HTERT RPE-1 (cell line): ENCODE results near the gene JAG1.

Experiments used
- in situ Hi-C: fragments of 300-500 bp; cut with MboI; formaldehyde crosslinking; loops from 4 replicates; pipeline ENCODE4 v1.14.3; 2020; ENCODE audit warnings: low sequenced_read_pairs

Gene JAG1

DNA sequence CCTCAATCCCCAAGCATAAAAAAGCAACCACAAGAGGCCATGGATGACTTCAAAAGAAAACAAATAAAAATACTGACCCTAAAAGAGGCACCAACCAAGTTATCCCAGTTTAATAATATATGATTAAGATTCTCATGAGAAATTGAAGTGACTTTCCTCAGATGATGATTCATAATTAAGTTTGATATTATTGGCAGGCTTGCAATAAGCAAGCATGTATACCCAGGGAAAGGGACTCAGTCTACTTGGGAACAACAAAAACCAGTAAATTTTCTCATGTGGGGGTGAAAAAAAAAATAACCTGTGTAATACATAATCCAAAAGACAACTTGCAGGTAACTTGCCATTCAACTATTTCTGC is 19.6 kb downstream of the JAG1 start:
- in situ Hi-C loops, result no loop called here

DNA sequence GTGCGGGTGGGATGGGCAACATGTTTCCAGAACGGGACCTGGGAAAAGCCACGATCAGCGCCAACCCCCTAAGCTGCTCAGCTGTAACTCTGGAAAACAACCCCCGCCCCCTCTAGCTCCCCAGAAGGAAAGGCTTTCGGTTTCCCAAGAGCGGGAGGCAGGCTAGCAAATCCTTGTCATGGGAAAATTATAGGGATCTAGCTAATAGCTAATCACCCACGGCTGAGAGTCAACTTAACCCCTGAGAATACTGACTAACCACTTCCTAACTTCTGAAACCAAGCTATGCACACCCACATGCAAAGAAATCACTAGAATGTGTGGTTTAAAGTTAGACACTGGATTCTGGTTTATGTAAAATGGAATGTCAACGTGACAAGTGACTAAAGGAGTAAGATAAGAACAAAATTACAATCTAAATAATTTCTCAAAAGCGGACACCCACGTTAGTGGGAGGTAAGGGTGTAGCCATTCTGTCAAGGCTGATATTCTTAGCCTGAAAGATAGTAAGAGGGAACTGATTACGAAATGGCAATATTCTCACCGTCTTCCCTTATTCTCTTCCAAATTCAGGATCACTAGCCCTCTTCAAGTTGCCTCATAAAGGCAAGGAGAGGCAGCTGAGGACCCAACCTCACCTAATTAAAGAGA is 20.1 kb downstream of the JAG1 start:
- in situ Hi-C loops, result no loop called here

DNA sequence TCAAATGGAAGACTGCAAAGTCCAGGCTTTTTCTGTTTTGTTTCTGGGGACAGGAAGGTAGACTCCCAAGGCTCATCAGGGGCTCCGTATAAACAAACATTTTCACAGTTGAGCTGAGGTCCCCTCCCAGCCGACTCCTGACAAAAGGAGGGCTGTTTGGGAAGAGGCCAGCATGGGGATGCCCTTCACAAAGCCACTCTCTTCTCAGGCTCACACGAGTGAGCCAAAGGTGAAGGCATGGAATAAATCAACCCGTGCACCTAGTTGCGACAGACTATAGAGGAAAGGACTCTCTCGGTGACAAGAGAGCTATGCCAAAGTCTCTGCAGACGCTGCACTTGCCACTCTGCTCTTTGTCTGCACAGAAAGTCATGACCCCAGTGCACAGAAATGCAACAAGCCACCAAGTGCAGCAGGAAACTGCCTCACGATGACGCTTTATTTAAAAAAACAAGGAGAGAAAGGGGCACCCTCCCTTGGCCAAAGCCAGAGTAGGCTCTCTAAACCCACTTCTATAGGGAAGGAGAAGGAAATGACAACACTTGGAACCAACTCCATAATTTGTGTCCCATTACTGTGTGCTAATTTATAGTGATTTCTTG is 21.0 kb downstream of the JAG1 start:
- in situ Hi-C loops, result no loop called here

DNA sequence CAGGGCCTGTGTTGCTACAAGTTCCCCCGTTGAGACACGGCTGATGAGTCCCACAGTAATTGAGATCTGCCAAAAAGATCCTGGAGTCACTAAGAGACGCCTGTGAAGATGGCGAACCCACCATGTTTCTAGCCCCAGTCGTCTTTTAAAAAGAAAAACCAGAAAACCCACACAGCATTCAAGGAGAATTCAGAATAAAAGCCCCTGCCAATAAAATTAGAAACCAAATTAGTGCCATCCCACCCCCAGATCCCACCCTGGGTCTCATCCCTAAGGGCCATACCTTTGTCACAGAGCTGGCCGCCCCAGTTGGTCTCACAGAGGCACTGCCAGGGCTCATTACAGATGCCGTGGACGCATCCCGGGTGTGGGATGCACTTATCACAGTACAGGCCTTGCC is 21.6 kb downstream of the JAG1 start:
- in situ Hi-C loops, result no loop called here

DNA sequence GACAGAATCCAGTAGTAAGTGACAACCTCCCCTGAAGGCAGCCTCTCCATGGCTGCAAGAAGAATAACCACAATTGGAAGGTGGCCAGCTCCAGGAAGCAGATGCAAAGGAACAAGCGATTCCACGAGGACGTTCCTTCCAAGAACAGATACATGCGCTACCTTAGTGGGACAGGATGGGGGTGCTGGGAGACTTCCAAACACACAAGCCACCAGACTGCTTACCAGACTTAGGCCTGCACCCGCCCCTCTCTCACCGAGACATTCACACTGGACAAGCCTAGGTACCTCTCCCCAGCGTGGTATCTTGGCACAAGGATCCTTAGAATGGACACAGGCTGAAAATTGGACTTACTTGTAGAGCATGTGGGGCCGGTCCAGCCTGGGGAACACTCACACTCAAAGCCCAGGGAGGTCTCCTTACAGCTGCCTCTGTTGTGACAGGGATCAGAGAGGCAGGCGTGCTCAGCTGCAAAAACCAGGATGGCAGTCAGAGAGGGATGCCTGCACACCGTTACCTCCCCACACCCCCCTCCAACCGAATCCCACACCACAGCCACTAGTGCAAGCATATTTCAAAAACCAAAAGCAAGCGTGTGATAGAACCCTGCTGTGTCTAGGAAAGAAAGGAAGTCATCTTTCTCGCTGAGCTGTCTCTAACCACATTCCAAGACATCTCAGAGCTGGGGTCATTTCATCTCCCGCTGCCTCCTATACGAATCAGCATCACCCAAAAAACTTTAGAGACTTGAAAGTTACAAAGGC is 22.4 kb downstream of the JAG1 start:
- in situ Hi-C loops, result no loop called here

DNA sequence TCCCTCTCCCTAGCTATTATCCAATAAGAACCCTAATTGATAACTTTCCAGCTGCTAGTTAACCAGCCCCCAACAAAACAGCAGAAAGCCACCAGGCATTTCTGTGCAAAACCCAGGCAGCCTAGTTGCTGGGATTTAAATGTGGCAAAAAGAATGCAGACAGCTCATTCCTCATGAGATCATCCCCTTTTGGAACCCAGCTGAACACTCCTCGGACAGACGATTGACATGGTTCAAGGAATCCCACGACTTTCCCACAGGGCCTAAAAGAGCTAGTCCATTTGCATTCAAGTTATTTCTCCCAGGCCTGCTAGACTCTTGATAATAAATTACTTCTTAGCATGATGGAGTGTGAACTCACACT is 24.0 kb downstream of the JAG1 start:
- in situ Hi-C loops, result no loop called here

DNA sequence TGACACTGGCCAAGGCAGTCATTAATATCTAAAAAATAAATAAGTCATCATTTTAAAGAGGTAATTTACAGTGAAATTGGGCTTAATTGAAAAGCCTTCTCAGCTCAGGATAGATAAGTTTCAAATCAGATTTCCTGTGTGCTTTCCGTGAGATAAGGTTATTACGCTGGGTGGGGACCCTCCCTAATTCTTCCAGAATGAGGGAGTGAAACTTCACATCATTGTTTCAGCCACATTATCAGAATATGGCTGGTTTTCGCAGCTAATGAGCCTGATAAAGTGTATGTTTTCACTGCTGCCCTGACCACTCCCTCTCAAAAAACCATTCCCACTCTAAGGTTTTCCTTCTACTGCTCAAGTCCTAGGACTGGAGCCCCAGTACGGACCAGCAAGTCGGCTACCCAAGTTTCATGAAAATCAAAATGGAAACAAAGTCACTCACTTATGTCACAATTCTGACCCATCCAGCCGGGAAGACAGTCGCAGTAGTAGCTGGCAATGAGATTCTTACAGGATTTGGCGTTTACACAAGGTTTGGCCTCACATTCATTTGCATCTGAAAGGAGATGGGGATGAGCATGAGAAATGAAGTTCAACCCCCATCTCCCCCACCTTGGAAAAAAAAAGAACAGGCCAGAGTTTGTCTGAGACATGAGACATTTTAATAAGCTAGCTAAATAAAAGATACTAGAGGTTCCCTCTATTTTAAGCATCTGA is 24.6 kb downstream of the JAG1 start:
- in situ Hi-C loops, result no loop called here

DNA sequence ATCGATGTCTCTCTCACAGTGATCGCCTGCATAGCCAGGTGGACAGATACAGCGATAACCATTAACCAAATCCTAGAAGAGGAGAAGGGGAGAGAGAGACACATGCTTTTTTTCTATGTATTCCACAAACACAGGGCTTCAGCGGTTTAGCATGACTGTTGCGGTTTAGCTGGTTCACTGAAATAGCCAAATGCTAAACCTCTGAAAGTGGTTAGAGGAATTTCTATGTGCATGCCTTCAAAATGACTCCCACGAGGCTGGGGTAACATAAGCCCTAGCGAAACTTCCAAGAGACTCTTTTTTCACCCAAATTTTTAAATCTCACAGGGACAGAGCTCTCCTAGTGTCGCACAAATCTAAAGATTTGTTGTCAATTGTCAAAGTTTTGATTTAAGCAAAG is 25.1 kb downstream of the JAG1 start:
- in situ Hi-C loops, result no loop called here

DNA sequence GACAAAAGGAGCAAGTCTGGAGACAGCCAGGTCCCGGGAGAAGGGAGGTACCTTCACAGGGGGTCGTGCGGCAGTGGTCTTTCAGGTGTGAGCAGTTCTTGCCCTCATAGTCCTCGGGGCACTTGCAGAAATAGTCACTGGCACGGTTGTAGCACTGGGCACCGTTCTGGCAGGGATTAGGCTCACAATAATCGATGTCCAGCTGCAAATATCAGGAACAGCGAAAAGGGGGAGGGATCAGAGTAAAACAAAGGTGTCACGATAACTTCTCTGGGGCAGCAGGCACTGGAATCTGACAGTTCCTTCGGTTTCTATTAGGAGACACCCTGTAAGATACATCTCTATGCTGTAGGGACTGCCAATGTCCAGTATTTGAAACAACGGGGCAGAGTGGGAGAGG is 25.9 kb downstream of the JAG1 start:
- in situ Hi-C loops, result no loop called here

DNA sequence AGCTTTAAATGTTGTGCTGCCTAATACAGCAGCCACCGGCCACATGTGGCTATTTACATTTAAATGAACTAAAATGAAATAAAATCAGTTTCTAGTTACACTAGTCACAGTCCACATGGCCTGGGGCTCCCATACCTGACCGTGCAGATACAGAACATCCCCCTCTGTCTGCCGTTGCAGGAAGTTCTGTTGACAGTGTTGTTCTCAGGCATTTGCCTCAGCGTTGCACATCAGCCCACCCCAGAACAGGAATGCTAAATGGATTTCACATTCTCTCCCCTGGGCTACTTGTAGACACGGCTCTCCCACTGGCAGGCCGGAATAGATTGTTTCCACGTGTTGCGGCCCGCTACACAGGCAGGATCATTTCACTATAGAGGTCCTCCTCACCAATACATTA is 26.3 kb downstream of the JAG1 start:
- in situ Hi-C loops, result no loop called here

DNA sequence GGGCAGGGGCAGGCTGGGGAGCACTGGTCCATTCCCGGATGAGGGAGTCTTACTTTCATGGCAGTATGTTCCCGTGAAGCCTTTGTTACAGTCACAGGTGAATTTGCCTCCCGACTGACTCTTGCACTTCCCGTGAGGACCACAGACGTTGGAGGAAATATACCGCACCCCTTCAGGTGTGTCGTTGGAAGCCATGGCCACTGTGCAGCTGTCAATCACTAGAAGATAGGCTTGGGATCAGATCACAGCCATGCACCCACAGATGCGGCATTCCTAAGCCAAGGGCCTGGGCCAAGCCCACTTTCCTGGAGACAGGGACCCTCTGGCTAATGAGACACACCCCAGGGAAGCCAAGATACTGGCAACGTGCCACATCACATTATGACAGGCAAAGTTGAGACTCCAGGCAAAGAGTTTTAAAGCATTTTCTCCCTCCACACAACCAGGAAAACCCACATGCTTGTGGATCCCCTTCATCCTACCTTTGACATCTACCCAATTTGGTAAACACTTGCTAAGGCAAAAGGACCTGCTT is 26.8 kb downstream of the JAG1 start:
- in situ Hi-C loops, result no loop called here

DNA sequence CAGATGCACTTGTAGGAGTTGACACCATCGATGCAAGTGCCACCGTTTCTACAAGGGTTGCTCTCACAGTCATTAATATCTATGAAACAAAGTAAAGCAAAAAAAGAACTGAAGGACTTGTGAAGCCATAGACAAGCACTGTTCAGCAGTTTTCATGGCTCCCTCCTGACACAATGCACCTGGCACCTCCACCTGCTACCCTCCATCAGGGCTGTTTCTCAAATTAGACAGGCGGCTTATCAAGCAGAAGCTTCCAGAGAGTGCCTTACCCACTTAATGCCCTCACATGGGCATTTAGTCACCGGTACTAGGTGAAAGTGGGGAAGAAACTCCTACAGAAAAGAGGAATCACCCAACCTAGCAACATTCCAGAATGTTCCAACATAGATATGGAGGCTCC is 27.8 kb downstream of the JAG1 start:
- in situ Hi-C loops, result no loop called here

DNA sequence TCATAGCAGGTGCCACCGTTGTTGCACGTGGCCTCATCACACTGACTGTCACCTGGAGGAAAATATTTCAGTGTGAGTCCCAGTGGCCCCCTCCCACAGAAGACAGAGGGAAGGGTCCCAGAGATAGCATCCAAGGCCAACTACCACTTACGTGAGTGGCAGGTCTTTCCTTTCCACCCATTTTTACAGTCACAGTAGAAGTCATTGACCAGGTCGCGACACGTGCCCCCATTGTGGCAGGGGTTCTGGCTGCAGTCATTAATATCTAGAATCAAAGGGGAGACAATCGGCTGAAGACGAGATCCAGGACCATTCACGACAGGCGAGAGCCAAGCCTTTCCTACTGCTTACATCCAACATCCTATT is 28.6 kb downstream of the JAG1 start:
- in situ Hi-C loops, result no loop called here

DNA sequence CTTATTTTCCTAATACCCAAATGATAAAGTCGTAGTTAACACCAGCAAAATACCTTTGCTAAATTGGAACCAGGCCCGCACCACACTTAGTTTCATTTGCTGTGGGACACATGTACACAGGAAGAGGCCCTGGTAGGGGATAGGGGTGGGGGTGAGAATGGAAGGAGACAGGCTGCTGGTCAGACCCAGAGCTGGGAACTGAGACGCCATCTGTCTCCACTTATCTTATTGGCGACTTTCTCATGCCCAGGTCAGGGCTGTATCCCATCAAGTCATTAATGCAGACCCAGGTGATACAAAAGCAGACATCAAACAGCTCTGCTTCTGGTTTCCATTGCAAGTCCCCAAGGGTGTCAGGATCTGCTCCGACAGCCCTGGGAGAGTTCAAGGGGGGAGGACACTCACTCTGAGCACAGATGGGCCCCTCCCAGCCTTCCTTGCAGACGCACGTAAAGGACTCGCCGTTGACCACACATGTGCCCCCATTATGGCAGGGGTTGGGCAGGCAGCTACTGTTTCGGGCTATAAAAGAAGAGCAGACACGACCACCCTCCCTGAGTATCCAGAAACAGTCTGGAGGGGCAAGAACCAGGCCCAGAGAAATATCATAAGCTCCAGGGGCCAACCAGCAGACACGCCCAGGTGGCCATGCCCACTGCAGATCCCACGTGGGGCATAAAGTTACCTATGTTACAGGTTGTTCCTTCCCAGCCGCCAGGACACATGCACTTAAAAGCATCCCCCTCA is 29.2 kb downstream of the JAG1 start:
- in situ Hi-C loops, result no loop called here

DNA sequence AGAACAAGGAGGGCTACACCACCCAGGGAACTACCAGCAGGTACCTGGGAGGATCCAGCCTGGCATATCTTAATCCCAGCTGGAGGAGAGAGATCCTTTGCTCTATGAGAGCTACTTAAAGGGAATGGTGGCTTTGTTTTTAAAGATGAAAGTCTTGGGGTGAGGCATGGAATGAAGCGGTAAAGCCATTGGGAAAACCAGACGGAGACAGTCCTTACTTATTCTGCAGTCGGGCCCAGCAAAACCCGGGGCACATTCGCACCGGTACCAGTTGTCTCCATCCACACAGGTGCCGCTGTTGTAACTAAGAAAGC is 30.3 kb downstream of the JAG1 start:
- in situ Hi-C loops, result no loop called here

DNA sequence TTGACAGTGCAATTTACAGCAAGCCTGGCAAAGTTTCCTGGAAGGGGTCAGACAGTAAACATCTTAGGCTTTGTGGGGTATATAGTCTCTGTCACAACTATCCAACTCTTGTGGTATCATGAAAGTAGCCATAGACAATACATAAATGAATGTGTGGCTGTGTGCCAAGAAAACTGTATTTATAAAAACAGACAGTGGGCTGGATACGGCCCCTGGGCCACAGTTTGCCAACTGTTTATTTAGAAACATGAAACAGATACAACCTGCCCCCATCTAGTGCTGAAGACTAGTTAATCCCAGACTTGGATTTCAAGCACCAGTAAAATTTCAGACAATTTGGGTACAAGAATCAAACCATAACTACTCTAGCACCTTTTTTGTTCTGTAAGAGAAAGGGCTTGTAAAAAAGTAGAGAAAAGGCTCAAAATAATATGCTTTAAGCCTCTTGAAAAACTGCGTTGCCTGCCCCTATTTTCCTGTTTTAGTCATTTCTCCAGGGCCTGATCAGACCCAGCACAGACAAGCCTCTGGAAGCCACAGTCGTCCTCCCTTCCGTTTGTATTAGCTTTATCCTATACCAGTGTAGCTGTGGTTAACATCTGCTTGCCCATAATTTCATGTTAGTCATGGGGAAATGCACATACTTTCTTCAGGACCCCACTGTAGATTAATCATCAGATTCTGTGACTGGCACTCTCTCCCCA is 30.8 kb downstream of the JAG1 start:
- in situ Hi-C loops, result no loop called here

DNA sequence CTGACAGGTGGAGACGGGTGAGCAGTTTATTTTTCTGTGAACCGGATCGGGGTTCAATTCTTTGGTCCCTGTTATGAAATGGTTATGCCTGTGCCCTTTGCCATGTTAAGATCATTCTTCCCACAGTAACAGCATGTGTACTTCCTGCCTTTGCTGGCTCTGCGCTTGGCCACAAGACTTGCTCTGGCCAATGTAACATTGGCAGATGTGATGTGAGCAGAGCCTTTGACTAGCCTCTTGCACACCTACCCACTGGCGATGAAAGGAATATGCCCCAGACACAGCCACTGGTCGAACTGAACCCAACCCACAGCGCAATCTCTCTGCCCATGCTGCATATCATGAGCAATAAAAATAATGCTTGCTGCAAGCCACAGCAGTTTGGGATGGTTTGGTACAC is 31.9 kb downstream of the JAG1 start:
- in situ Hi-C loops, result no loop called here

DNA sequence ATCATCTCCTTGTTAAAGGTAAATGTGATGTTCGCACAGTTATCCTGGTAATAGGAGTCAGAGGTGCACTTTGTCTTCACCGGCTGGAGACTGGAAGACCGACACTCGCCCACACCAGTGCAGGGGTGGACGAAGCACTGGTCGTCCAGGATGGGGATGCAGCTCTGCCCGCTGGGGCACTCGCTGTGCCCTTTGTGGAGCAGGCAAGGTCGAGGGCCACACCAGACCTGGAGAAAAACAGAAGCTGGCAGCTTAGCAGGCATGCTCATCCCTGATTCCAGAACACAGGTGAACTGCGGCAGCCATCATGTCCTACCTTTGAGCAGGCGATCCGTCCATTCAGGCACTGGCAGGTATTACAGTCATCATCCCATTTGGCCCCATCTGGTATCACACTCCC is 32.3 kb downstream of the JAG1 start:
- in situ Hi-C loops, result no loop called here

DNA sequence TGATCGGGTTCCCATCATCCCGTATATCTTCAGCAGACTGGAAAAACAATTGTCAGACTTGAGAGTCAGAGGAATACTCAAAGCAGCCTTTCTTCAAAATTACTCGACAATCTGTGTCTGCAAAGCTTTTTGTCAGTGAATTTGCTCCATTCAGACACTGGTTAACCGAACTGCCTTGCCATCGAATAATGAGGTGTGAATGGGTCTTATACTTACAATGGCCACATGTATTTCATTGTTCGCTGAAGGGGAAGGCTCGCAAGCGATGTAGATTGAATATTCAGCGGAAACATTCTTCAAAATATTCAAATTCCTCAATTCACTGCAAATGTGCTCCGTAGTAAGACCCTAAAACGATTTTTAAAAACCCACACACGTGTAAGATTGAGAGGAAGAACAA is 32.9 kb downstream of the JAG1 start:
- in situ Hi-C loops, result no loop called here

DNA sequence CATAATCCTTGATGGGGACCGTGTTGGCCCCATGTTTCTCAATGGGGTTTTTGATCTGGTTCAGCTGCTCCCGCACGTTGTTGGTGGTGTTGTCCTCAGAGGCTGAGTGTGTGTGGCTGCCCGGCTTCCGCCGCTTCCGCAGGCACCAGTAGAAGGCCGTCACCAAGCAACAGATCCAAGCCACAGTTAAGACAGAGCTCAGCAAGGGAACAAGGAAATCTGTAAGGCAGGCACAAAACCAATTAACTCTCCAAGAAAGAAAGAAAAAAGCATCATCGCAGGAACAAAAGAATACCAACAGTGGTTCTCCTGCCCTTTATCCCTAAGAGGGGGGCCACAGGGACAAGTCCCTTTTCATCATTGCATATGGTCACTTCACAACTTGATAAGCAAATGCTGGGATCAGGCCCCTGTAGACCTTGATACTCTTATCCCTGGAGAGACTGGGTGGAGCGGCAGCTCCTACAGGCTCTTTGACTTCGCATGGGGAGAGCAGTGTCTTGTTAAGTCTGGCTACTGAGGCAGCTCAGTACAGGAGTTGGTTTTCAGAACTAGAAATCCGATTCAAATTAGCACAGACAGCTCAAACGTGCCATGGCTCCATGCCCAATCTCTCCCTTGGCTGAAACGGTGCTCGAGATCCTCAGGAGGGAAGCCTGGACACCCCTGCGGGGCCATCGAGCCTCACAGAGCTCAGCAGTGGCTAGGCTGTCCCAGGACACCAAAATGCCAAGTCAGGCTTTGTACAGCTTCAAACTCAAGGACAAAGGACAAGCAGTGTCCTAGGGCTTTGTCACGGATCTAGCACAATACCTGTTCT is 33.9 kb downstream of the JAG1 start:
- in situ Hi-C loops, result no loop called here
